GM18861 (cell line): ENCODE data around the gene C6orf52.
"Not testable (repeated sequence)": the region's sequence is repeated elsewhere in the genome, so short reads cannot be mapped to it uniquely, and the experiment has no call there.

ENCODE experiments used
- ATAC-seq: cut with Tn5 transposase; IDR thresholded peaks from one replicate; pipeline ENCODE4 v1.9.1; 2021; ENCODE audit not compliant: unreplicated experiment

C6orf52 gene

GRCh38 chr6:10694302-10695085 lies at the start of gene C6orf52, which contains the start of gene PAK1IP1:
C6orf52 (minus strand) TSS chr6:10694616; CDS start chr6:10687550, 7,066 bp downstream.
PAK1IP1 (plus strand) TSS chr6:10694972; CDS start chr6:10694986, 14 bp downstream.
- peak; percentile 96 for ATAC-seq

GRCh38 chr6:10743515-10743914 lies 49.1 kb upstream of the C6orf52 start:
- no peak for ATAC-seq

DNA sequence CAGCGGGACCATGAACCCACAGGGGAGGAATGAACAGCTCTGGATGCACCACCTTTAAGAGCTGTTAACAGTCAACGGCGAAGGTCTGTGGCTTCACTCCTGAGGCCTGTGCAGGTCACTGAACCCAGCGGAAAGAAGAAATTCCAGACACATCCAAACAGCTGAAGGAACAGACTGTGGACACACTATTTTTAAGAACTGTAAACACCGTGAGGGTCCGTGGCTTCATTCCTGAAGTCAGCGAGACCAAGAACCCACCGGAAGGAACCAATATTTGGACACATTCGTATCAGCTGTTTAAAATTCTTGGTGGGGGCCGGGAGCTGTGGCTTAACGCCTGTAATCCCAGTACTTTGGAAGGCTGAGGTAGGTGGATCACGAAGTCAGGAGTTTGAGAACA lies 47.8 kb upstream of the C6orf52 start:
- ATAC-seq: no peak

DNA sequence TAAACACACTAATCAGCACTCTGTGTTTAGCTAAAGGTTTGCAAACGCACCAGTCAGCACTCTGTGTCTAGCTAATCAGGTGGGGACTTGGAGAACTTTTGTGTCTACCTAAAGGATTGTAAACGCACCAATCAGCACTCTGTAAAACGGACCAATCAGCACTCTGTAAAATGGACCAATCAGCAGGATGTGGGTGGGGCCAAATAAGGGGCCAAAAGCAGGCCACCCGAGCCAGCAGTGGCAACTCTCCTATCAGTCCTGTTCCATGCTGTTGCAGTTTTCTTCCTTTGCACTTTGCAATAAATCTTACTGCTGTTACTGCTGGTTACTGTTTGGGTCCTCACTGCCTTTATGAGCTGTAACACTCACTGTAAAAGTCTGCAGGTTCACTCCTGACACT lies 47.2 kb upstream of the C6orf52 start:
- ATAC-seq: not testable (repeated sequence)

DNA sequence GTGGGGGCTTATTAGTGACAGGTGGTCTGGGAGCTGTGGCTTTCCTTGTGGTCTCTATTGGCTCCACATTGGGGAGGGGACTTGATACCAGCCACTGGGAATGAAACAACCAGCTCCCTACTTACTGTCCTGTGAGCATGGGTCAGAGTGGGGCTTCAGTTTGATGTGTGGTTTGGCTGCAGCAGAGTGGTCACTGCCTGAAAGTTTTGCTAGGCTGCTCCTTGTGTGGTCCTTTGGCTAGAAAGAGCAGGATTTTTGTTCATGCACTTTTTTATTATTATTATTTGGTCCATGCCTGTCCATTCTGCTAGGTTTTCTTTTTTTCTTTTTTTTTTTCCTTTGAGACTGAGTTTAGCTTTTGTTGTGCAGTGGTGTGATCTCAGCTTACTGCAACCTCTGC lies 45.6 kb upstream of the C6orf52 start:
- no peak for ATAC-seq

DNA sequence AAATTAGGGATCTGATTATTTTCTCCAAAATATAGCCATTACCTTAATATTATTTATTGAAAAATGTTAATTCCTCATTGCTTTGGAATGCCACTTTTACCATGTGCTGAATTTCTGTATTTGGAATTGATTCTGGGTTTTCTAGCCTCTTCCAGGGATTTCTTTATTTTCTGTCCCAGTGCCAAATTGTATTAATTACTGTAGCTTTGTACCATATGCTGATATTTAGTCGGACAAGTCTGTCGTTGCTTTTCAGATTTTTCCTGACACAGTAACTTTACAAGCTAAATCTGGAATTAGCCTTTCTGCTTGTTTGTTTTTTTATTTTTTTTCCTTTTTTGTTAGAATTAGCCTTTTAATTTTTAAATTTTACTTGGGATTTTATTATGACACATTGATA lies 42.3 kb upstream of the C6orf52 start:
- ATAC-seq: no peak

- ATAC-seq: no peak
These were observed 39.4 kb upstream of the C6orf52 start for GRCh38 chr6:10733863-10734262.

DNA sequence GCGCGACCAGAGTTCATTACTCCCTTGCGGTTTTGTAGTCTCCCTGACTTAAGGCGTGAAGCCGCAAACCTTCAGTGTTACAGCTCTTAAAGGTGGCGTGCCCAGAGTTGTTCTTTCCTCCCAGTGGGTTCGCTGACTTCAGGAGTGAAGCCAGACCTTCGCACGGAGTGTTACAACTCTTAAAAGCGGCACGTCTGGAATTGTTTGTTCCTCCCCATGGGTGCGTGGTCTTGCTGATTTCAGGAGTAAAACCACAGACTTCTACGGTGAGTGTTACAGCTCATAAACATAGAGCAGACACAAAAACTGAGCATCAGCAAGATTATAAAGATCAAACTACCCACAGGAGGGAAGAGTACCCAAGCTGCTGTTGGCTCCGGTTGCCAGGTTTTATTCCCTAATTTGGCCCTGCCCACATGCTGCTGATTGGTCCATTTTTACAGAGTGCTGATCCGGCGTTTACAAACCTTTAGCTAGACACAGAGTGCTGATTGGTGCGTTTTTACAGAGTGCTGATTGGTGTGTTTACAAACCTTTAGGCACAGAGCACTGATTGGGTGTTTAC lies 38.8 kb upstream of the C6orf52 start:
- ATAC-seq: no peak

DNA sequence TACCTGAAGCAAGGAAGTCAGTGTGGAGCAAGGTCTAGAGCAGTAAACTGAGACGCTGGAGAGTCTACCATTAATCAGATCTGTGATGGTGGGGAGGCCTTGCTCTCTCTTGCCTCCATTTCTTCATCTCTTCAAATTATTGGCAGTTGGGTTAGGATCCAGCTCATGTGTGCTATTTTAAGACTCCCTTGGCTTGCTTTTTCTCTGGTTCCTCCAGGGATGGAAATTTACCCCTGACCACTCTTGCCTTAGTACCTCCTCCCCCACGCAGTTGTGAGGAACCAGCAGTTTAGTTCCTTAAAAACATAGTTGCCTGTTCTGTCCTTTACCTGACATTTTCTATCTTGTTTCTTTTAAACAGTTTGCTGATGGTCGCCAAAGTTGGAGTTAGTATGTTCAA lies 35.8 kb upstream of the C6orf52 start:
- no peak for ATAC-seq

DNA sequence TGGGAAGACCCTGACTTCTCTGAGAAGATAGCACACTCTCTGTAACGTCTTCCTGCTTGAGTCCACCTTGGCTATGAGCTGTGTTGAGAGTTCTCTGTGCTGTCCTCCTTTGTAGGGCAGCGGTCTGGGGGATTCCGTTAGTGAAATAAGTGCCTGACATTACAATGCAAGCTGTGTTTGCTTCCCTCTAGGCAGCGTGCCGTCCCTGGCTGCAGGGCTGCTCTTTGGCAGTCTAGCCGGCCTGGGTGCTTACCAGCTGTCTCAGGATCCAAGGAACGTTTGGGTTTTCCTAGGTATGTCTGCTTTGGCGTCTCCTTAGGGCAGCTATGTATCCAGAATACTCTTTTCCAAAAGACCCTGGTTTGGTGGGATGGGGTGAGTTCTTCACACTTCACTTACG lies 31.3 kb upstream of the C6orf52 start:
- ATAC-seq: no peak

GRCh38 chr6:10725044-10725443 lies 30.6 kb upstream of the C6orf52 start:
- no peak for ATAC-seq

DNA sequence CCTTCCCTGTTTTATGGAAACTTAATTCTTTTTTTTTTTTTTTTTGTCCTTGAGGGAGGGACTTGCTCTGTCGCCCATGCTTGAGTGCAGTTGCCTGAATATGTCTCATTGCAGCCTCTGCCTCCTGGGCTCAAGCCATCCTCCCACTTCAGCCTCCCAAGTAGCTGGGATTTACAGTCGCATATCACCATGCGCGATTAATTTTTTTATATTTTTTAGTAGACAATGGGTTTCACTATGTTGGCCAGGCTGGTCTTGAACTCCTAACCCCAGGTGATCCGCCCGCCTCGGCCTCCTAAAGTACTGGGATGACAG lies 29.1 kb upstream of the C6orf52 start:
- ATAC-seq: no peak

GRCh38 chr6:10722820-10723566 lies 28.6 kb upstream of the C6orf52 start, which contains the start of gene TMEM14C:
TMEM14C (plus strand) TSS chr6:10723070; CDS start chr6:10724614, 1,544 bp downstream.
- peak; percentile 98 for ATAC-seq

- ATAC-seq: no peak
These were observed 28.1 kb upstream of the C6orf52 start for GRCh38 chr6:10722570-10722819.

DNA sequence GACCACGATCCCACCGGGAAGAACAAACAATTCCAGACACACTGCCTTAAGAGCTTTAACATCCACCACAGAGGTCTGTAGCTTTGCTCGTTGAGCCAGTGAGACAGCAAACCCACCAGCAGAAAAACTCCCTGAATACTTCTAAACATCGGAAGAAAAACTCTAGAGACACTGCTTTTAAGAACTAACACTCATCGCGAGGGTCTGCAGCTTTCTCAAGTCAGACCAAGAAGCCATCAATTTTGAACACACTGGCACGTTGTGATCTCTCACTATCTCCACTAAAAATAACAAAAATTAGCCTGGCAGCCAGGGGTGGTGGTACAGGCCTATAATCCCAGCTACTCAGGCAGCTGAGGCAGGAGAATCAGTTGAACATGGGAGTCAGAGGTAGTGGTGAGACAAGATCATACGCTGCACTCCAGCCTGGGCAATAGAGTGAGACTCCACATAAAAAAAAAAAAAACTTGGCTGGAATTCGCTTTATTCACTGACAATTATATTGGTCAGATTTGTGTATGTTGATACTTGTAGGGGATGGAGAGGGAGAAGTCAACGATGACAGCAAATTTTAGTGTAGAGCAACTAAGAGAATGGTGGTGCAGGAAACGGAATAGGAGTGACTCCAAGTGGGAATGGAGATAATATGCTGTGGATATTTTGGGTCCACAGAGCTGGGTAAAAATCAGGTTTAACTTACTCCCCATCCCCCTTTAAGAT lies 27.6 kb upstream of the C6orf52 start:
- ATAC-seq: no peak

GRCh38 chr6:10720960-10721849 lies 26.8 kb upstream of the C6orf52 start:
- ATAC-seq: not testable (repeated sequence)

- ATAC-seq: no peak
These were observed 26.0 kb upstream of the C6orf52 start for GRCh38 chr6:10720265-10720959.

DNA sequence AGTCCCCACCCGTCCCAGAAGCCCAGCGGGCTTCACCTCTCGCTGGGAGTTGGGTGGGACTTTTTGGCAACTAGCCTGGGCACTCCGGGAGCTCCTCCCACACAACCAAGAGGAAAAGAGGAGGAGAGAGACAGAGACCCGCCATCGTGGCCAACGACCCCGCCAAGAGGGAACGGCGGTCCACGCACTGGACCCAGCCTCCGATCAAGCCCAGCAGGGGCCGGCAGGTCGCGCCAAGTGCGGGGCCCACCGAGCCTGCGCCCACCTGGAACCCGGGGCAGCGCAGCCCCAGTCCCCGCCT lies 25.5 kb upstream of the C6orf52 start:
- ATAC-seq: no peak

DNA sequence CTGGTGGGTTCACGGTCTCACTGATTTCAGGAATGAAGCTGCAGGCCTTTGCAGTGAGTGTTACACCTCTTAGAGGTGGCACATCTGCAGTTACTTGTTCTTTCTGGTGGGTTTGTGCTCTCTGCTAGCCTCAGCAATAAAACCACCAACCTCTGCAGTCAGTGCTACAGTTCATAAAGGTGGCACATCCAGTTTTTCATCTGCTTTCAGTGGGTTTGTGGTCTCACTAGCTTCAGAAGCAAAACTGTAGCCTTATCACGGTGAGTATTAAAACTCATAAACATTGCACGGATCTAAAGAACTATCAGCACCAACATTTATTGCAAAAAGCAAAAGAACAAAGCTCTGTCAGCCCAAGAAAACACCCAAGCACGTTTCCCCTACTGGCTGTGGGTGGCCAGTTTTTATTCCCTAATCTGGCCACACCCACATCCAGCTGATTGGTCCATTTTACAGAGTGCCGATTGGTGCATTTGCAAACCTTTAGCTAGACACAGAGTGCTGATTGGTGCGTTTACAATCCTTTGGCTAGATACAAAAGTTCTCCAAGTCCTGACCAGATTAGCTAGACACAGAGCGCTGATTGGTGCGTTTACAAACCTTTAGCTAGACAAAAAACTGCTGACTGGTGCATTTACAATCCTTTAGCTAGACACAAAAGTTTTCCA lies 25.0 kb upstream of the C6orf52 start:
- ATAC-seq: no peak

DNA sequence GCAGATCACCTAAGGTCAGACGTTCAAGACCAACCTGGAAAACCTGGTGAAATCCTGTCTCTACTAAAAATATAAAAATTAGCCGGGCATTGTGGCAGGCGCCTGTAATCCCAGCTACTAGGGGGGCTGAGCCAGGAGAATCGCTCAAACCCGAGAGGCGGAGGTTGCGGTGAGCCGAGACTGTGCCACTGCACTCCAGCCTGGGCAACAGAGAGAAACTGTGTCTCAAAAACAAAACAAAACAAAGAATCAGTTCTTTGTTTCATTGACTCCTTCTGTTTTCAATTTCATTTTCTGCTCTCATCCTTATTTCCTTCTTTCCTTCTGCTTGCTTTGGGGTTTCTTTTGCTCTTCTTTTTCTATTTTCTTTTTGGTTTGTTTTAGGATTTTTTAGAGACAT lies 19.5 kb upstream of the C6orf52 start:
- ATAC-seq: no peak
